Posterior cingulate gyrus (tissue), 11 donors: ENCODE data around the gene MAD1L1.
"Not testable (repeated sequence)": the region's sequence is repeated elsewhere in the genome, so short reads cannot be mapped to it uniquely, and the experiment has no call there.

ENCODE experiments used
- DNase-seq, 10 donors: peaks; one replicate each; pipeline versions ENCODE4 v3.0.0 to v3.0.0-alpha.2; 2020 to 2021; ENCODE audit warnings: mixed read lengths in 3 of 10
- intact Hi-C: fragments of 100-400 bp; cut with DNase I; formaldehyde crosslinking; loops from one replicate; pipeline ENCODE4 v1.15.1; 2023

The MAD1L1 gene

DNA sequence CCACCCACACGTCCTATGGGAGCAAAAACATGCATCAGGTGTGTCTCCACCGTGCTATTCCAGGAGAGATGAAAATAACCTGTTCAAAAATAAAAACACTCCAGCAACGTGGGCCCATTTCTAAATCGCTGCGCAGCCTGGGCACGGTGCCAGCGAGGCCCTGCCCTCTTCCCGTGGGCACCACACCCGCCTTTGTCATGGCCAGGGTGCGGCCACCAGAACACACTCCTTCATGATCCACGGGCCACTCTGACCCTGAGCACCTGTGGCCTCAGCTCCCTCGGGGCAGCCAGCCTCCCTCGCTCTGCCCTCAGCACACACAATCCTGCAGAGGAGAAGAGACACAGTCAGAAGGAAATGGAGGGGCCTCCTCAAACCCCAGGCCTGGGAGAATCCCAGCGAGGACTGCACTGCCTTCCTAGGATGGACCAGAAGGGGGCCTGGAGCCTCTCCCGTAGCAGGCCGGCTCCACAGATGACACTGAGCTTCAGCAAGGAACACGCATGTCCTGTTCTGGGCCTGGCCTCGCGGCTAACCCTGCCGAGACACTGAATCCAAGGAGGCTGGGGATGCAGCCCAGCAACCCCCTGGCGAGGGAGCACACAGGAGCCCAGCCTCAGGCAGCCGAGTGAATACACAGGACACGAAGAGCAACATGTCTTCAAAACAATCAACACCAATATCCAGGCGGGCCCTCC, 169.0 kb downstream of the MAD1L1 start:
- intact Hi-C loops, result no loop called here
- peak in 5 of 10 donors; percentile 18 to 40 (median 35) for DNase-seq

GRCh38 chr7:2062648-2063047, 170.1 kb downstream of the MAD1L1 start:
- DNase-seq, result no peak
- intact Hi-C loops, result no loop called here

- intact Hi-C loops, result no loop called here
- DNase-seq, result no peak
Observed at GRCh38 chr7:2060701-2061100, 172.0 kb downstream of the MAD1L1 start.

- no peak for DNase-seq
- intact Hi-C loops, result no loop called here
Observed at GRCh38 chr7:2059964-2060700, 172.6 kb downstream of the MAD1L1 start.

DNA sequence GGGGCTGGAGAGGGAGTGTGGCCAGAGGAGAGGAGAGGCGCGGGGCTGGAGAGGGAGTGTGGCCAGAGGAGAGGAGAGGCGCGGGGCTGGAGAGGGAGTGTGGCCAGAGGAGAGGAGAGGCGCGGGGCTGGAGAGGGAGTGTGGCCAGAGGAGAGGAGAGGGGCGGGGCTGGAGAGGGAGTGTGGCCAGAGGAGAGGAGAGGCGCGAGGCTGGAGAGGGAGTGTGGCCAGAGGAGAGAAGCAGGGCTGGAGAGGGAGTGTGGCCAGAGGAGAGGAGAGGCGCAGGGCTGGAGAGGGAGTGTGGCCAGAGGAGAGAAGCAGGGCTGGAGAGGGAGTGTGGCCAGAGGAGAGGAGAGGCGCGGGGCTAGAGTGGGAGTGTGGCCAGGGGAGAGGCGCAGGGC, 174.5 kb downstream of the MAD1L1 start:
- intact Hi-C loops, result not testable (repeated sequence)

GRCh38 chr7:2055956-2056355, 176.8 kb downstream of the MAD1L1 start:
- no peak for DNase-seq
- intact Hi-C loops, result no loop called here

More for the DNA sequence above, 174.5 kb downstream of the MAD1L1 start:
- DNase-seq, result not testable (repeated sequence)

- intact Hi-C loops, result no loop called here
- DNase-seq, result no peak
Observed at GRCh38 chr7:2054927-2055326, 177.8 kb downstream of the MAD1L1 start.

GRCh38 chr7:2053395-2053794, 179.3 kb downstream of the MAD1L1 start:
- no peak for DNase-seq
- intact Hi-C loops, result no loop called here

GRCh38 chr7:2052657-2053048, 180.1 kb downstream of the MAD1L1 start:
- intact Hi-C loops, result no loop called here
- no peak for DNase-seq

DNA sequence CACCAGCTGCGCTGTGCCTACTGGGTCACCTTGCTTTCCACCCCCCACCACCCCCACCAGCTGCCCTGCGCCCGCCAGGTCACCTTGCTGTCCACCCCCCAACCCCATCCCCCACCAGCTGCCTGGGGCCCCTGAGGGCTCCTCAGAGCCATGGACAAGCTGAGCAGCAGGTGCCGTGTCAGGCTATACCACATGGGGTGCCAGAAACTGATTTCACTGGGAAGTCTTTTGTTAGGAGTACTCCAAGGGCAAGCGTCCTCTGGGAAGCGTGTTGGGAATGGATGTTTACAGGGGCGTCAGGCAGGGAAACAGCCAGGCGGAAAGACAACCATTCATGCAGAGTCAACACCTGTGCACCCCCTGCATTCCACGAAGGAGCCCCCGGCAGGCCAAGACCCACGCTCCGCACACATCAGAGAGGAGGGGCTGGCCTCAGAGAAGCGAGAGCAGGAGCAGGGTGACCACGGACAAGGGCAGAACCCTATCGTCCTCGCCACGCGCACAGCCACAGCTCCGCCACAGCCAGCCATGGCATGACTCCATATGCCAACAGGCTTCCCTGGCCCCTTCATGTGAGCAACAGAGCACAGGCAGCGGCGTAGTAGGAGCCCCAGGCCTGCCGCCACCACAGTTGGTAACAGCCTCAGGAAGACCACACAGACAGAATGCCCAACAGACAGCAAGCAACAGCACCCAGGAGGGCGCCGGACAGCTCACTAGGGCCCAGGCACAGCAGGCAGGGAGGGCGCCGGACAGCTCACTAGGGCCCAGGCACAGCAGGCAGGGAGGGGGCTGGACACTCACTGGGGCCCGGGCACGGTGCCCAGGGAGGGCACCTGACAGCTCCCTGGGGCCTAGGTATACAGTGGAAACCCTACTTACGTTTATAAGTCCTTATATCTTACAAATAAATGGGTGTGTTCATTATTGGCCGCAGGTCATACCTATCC, 180.8 kb downstream of the MAD1L1 start:
- DNase-seq, result no peak
- intact Hi-C loops, result no loop called here

DNA sequence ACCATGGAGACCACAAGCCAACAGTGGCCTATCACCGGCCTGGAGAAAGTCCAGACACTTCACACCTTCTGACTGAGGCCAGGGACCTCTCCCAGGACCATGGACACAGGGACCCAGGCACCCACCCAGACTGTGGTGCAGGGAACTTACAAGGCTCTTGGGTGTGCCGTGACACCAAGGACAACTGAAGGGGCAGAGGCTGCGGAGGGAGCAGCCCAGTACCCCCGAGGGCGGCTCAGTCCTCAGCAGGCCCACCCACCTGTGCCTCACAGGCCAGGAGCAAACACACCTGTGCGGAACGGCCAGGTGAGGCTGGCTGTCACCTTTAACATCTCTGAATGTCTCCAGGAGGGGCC, 182.3 kb downstream of the MAD1L1 start:
- intact Hi-C loops, result no loop called here
- peak in 3 of 10 donors; percentile 33 to 49 (median 37) for DNase-seq

DNA sequence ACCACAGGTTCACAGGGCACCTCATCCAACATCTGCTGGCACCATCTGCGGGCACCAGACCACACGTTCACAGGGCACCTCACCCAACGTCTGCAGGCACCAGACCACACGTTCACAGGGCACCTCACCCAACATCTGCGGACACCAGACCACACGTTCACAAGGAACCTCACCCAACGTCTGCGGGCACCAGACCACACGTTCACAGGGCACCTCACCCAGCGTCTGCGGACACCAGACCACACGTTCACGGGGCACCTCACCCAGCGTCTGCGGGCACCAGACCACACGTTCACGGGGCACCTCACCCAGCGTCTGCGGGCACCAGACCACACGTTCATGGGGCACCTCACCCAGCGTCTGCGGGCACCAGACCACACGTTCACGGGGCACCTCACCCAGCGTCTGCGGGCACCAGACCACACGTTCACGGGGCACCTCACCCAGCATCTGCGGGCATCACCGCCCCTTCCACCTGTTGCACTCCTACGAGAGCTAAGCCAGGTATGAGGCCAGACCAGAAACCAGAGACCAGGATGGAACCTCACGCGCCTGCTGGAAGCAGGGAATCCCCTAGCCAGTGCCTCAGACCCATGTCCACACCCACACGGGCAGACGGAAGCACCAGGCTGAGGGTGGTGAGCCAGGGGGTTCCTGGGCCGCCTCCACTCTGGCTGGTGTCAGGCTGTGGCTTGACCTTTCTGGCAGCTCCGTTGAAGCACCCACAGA, 182.8 kb downstream of the MAD1L1 start:
- peak in 3 of 10 donors; percentile 34 to 55 (median 46) for DNase-seq
- intact Hi-C loops, result no loop called here

- intact Hi-C loops, result no loop called here
- peak in 3 of 10 donors; percentile 58 to 77 (median 67) for DNase-seq
Observed at GRCh38 chr7:2049111-2049781, 183.5 kb downstream of the MAD1L1 start.

- intact Hi-C loops, result no loop called here
- DNase-seq, result peak in 4 of 10 donors; percentile 18 to 66 (median 62)
Observed at GRCh38 chr7:2048531-2048930, 184.2 kb downstream of the MAD1L1 start.

GRCh38 chr7:2048006-2048405, 184.7 kb downstream of the MAD1L1 start:
- intact Hi-C loops, result no loop called here
- peak in 4 of 10 donors; percentile 6 to 61 (median 20) for DNase-seq

DNA sequence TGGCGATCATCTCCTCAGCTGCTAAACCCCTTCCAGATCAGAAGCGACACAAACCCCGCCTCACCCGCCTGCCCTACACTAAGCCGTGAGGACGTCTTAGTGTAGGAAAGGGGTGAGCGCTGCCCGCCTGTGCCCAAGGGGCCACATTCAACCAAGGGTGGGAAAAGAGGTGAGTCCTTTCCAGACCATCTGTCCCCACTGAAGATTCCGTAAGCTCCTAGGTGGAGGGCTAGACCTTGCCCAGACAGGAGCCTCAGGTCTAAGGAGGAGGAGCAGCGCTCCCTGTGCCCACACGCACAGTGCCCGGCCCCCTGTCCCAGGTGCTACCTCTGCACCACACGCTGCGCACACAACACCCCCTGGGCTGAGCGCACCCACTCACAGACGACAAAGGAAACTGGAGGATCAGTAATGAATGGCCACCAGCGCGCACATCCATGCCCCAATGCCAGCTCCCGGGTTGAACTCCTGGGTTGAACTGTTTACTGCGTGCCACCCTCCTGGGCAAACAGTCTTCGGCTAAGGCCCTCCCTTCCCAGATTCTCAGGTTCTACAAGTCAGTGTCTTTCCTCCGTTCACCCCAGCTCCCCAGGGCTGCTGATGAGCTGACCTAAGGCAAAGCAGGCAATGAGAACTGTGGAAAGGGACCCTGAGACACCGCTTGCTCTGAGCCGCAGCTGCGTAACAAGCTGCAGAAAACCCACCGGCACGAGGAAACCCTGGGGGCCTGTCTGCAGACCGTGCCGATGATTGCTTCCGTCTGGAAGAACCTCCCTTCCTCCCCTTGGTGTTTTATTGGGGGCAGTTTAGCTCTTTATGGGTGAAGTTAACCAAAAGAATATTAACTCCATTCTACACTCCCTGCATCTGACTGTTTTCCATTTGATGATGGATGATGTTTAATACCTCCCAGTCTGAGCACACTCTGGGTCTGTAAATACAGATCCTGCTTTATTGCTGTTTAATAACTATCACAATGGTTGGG, 185.9 kb downstream of the MAD1L1 start:
- peak in 4 of 10 donors; percentile 23 to 79 (median 54) for DNase-seq
- intact Hi-C loops, result no loop called here

GRCh38 chr7:2045559-2046405, 187.0 kb downstream of the MAD1L1 start:
- intact Hi-C loops, result no loop called here
- DNase-seq, result peak in 4 of 10 donors; percentile 13 to 82 (median 60)
